GM12873 (cell line): ENCODE measurements around the gene ZNF783.

Experiments
- TF ChIP-seq, protein P1 (sequence below): IDR thresholded peaks from 2 replicates; pipeline ENCODE4 v1.5.1; 2012; ENCODE audit warnings: low read depth, mild to moderate bottlenecking, moderate library complexity, low read length, control low read depth; ENCODE audit not compliant: insufficient read depth; ENCODE audit errors: missing control alignments

Gene ZNF783

DNA sequence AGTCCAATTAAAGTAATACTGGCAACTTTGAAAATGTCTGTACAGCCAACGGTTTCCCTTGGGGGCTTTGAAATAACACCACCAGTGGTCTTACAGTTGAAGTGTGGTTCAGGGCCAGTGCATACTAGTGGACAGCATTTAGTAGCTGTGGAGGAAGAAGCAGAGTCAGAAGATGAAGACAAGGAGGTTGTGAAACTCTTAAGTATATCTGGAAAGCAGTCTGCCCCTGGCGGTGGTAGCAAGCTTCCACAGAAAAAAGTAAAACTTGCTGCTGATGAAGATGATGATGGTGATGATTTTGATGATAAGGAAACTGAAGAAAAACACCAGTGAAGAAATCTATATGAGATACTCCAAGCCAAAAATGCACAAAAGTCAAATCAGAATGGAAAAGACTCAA, 72.2 kb downstream of the ZNF783 start:
- TF ChIP-seq, protein P1, sequence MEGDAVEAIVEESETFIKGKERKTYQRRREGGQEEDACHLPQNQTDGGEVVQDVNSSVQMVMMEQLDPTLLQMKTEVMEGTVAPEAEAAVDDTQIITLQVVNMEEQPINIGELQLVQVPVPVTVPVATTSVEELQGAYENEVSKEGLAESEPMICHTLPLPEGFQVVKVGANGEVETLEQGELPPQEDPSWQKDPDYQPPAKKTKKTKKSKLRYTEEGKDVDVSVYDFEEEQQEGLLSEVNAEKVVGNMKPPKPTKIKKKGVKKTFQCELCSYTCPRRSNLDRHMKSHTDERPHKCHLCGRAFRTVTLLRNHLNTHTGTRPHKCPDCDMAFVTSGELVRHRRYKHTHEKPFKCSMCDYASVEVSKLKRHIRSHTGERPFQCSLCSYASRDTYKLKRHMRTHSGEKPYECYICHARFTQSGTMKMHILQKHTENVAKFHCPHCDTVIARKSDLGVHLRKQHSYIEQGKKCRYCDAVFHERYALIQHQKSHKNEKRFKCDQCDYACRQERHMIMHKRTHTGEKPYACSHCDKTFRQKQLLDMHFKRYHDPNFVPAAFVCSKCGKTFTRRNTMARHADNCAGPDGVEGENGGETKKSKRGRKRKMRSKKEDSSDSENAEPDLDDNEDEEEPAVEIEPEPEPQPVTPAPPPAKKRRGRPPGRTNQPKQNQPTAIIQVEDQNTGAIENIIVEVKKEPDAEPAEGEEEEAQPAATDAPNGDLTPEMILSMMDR, result peak; percentile 4
